ENCODE results near the gene DOP1A. TPM values are rescaled to one million over a fixed set of nuclear protein-coding genes. Genes with fewer than 3 reads are reported as not detected.

The DOP1A gene
- total and polyA plus RNA-seq, 2 of the 13 experiments (the other 11 are each of a cell fraction or from before 2014, with no cell fraction given) = 5.2 to 16.7 TPM

- no peak for TF ChIP-seq MLXIP (CRISPR knock-in tag; IDR thresholded peaks at IDR 0.05; ENCODE audit: borderline replicate concordance)
- TF ChIP-seq DNMT1 (CRISPR knock-in tag; IDR thresholded peaks at IDR 0.05) = no peak
- no peak for TF ChIP-seq ZUFSP (CRISPR knock-in tag; IDR thresholded peaks at IDR 0.05; ENCODE audit: borderline replicate concordance)
- peak; percentile 80; the same call in 1 of the 2 replicates for TF ChIP-seq THAP9 (CRISPR knock-in tag; IDR thresholded peaks at IDR 0.05; ENCODE audit: borderline replicate concordance)
- 0 out of 2 replicates have a peak, but pooled peaks have one; percentile 40 for TF ChIP-seq ZBTB25 (CRISPR knock-in tag; IDR thresholded peaks at IDR 0.05)
- TF ChIP-seq DBP (CRISPR knock-in tag; IDR thresholded peaks at IDR 0.05; ENCODE audit: not compliant biosample characterization) = no peak
- peak; percentile 57; the same call in 1 of the 2 replicates for TF ChIP-seq ZNF768 (CRISPR knock-in tag; IDR thresholded peaks at IDR 0.05)
- TF ChIP-seq ZNF580 (CRISPR knock-in tag; IDR thresholded peaks at IDR 0.05; ENCODE audit: borderline replicate concordance, low read depth) = peak; percentile 86; the same call in 1 of the 2 replicates
- no peak for TF ChIP-seq KLF13 (CRISPR knock-in tag; IDR thresholded peaks at IDR 0.05)
- TF ChIP-seq KDM6A (CRISPR knock-in tag; IDR thresholded peaks at IDR 0.05; ENCODE audit: low read depth) = no peak
- TF ChIP-seq ZNF556 (CRISPR knock-in tag; IDR thresholded peaks at IDR 0.05; ENCODE audit: borderline replicate concordance) = peak; percentile 95; the same call in 1 of the 2 replicates
- no peak for TF ChIP-seq ZMAT3 (CRISPR knock-in tag; conservative IDR thresholded peaks at IDR 0.05)
- no peak for TF ChIP-seq RFX3 (CRISPR knock-in tag; IDR thresholded peaks at IDR 0.05)
- peak; percentile 90 for TF ChIP-seq SALL1 (CRISPR knock-in tag; IDR thresholded peaks at IDR 0.05)
- TF ChIP-seq ATF7 (IDR thresholded peaks at IDR 0.05) = no peak
- peak; percentile 62; the same call in 1 of the 2 replicates for TF ChIP-seq ATF7 (CRISPR knock-in tag; IDR thresholded peaks at IDR 0.05)
- 0 out of 2 replicates have a peak, but pooled peaks have one; percentile 62 for TF ChIP-seq AHR (CRISPR knock-in tag; IDR thresholded peaks at IDR 0.05)
Measured at GRCh38 chr6:83065511-83066192, 1.8 kb upstream of the DOP1A start, which contains the start of gene UBE3D (continued).
